ENCODE results near the gene SLC2A9. TPM values are rescaled to one million over a fixed set of nuclear protein-coding genes. Genes with fewer than 3 reads are reported as not detected.

The SLC2A9 gene
- total RNA-seq, 1 donor from 2014 or later = 0.54 TPM

DNA sequence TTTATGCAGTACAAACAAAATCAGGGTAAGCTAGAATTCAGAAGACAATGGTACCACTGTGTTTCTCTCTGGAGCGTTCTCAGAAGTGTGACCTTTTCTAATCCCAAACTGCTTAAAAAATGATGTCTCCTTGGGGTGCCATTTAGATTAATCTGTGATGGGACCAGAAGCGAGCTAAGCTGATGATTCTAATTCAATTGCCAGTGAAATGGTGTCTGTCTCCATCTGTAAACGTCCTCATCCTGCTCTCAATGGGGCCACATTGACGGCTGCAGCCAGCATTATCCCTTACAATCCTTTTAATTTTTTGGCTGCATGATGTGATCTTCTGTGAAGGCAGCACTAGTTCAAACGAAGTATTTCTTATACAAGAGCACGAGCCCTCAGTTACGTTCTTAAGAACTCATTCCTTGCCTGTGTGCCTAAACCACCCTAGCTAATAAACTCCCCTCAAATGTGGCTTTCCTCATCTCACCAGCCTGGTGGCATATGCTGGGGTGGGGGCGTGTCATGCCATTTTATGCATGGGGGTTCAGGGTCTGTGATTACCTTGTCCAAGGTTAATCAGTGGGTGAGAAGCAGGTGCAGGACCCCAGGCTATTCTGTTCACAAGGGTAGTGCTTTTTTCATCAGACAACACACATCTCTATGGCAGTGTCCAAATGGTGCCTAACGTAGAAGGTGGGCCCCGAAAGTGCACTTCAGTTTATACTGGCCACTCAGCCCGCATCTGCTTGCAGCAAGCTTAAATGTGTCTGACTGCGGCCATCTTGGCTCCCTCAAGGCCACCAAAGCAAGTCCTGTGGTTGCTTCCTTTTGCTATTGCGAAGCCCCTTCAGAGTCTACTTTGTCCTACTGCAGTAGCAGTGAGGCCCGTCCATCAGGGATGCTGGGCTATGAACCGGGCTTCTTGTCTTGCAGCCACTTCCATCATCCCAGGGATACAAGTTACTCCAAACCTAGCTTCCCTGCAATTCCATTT is 45.7 kb upstream of the SLC2A9 start:
- Histone ChIP-seq H3K4me1 (ENCODE audit: insufficient read depth, low read length) (no peaks in the 10 kb centered on the region), H3K27ac (ENCODE audit: low read depth, low read length) (no peak overlapping the region), H3K36me3 (ENCODE audit: insufficient read depth, low read length) (peaks cover 23% of the 10 kb centered on the region), H3K4me3 (ENCODE audit: insufficient read depth, low read depth, low read length) (no peak overlapping the region), H4K20me1 (ENCODE audit: insufficient read depth, low read length) (peaks cover 17% of the 10 kb centered on the region), H3K27me3 (ENCODE audit: insufficient read depth, low read length) (no peaks in the 10 kb centered on the region), H2AFZ (ENCODE audit: low read depth, low read length) (no peak overlapping the region), H3K4me2 (ENCODE audit: low read length) (no peak overlapping the region), H3K79me2 (ENCODE audit: insufficient read depth, low read length) (no peaks in the 10 kb centered on the region), H3K9me3 (ENCODE audit: insufficient read depth, low read depth, low read length) (no peaks in the 10 kb centered on the region), H3K9ac (ENCODE audit: low read length) (no peak overlapping the region)
- H3K4me3 Mint-ChIP-seq (ENCODE audit: unreplicated experiment) = no peak overlapping the region
- H3K4me1 Mint-ChIP-seq (ENCODE audit: low read depth, unreplicated experiment) = no peaks in the 10 kb centered on the region
- no peaks in the 10 kb centered on the region for H3K27me3 Mint-ChIP-seq (ENCODE audit: low read depth, unreplicated experiment)
- FAIRE-seq = no peak
- no peak for TF ChIP-seq CTCF (IDR thresholded peaks at IDR 0.05; ENCODE audit: insufficient read depth, low read depth, low read length)
- no peak for TF ChIP-seq EZH2 (IDR thresholded peaks at IDR 0.05; ENCODE audit: insufficient read depth, low read length)
- no peaks in the 10 kb centered on the region for H3K9me3 Mint-ChIP-seq (ENCODE audit: unreplicated experiment)
- DNase-seq (ENCODE audit: low read depth) = no peak
- peaks cover 8% of the 10 kb centered on the region for H3K36me3 Mint-ChIP-seq (ENCODE audit: low read depth, unreplicated experiment)
- no peak overlapping the region for H3K27ac Mint-ChIP-seq (ENCODE audit: unreplicated experiment)

DNA sequence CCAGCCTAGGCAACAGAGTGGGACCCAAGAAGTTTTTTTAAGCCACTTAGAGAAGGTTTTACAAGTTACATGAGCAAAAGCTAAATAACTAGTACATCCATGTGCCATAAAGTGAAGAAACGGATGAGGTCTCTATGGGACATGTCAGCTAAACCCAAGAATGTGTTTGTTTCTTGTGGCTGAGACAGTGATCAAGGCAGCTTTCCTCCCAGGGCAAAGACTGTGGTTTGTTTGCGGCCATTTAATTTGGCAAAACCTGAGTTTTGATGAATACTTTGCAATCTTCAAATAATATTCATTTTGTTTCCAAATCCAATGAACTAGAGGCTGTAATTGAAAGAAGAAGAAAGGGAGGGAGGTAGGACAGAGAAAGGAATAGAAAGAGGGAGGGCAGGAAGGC is 44.9 kb upstream of the SLC2A9 start:
- Mint-ChIP-seq H3K27me3 (ENCODE audit: low read depth, unreplicated experiment) (no peaks in the 10 kb centered on the region), H3K9me3 (ENCODE audit: unreplicated experiment) (no peaks in the 10 kb centered on the region), H3K36me3 (ENCODE audit: low read depth, unreplicated experiment) (peaks cover 8% of the 10 kb centered on the region), H3K4me1 (ENCODE audit: low read depth, unreplicated experiment) (no peaks in the 10 kb centered on the region), H3K4me3 (ENCODE audit: unreplicated experiment) (no peak overlapping the region), H3K27ac (ENCODE audit: unreplicated experiment) (no peak overlapping the region)
- H3K36me3 ChIP-seq (ENCODE audit: insufficient read depth, low read length) = peaks cover 18% of the 10 kb centered on the region
- no peaks in the 10 kb centered on the region for H3K27me3 ChIP-seq (ENCODE audit: insufficient read depth, low read length)
- H3K79me2 ChIP-seq (ENCODE audit: insufficient read depth, low read length) = no peaks in the 10 kb centered on the region
- H3K9ac ChIP-seq (ENCODE audit: low read length) = no peak overlapping the region
- no peak overlapping the region for H3K4me3 ChIP-seq (ENCODE audit: insufficient read depth, low read depth, low read length)
- FAIRE-seq (no peak), DNase-seq (ENCODE audit: low read depth) (no peak)
- H3K9me3 ChIP-seq (ENCODE audit: insufficient read depth, low read depth, low read length) = no peaks in the 10 kb centered on the region
- TF ChIP-seq CTCF (IDR thresholded peaks at IDR 0.05; ENCODE audit: insufficient read depth, low read depth, low read length) = no peak
- no peak for TF ChIP-seq EZH2 (IDR thresholded peaks at IDR 0.05; ENCODE audit: insufficient read depth, low read length)
- no peaks in the 10 kb centered on the region for H3K4me1 ChIP-seq (ENCODE audit: insufficient read depth, low read length)
- H2AFZ ChIP-seq (ENCODE audit: low read depth, low read length) = no peak overlapping the region
- peaks cover 12% of the 10 kb centered on the region for H4K20me1 ChIP-seq (ENCODE audit: insufficient read depth, low read length)
- no peak overlapping the region for H3K27ac ChIP-seq (ENCODE audit: low read depth, low read length)
- no peak overlapping the region for H3K4me2 ChIP-seq (ENCODE audit: low read length)

Measured in astrocyte (in vitro differentiated cells and primary cell).